Neuron (in vitro differentiated cells): ENCODE results near the gene RPL13A.

ENCODE experiments used
- H2AFZ ChIP-seq: one replicate; pipeline ENCODE4 v1.6.1; 2013; ENCODE audit warnings: low read depth, mild to moderate bottlenecking, inconsistent platforms, low read length, moderate library complexity
- H3K27me3 ChIP-seq: one replicate; pipeline ENCODE4 v1.6.1; 2013; ENCODE audit warnings: low read length; ENCODE audit not compliant: insufficient read depth
- H3K36me3 ChIP-seq: one replicate; pipeline ENCODE4 v1.6.1; 2013; ENCODE audit warnings: low read length; ENCODE audit not compliant: insufficient read depth
- H3K4me1 ChIP-seq: one replicate; pipeline ENCODE4 v1.6.1; 2013; ENCODE audit warnings: low read length; ENCODE audit not compliant: insufficient read depth
- H3K4me3 ChIP-seq: 2 replicates; pipeline ENCODE4 v1.5.1; 2013; ENCODE audit warnings: mild to moderate bottlenecking, low read length, moderate library complexity
- H3K9me3 ChIP-seq: one replicate; pipeline ENCODE4 v1.6.1; 2013; ENCODE audit warnings: low read length

The RPL13A gene

GRCh38 chr19:49475995-49476880 lies 11.2 kb upstream of the RPL13A start:
- no peaks in the 10 kb centered on the region for H3K36me3 ChIP-seq
- H3K4me3 ChIP-seq, result no peak overlapping the region
- H3K4me1 ChIP-seq, result no peaks in the 10 kb centered on the region
- no peaks in the 10 kb centered on the region for H3K27me3 ChIP-seq
- H3K9me3 ChIP-seq, result no peaks in the 10 kb centered on the region
- H2AFZ ChIP-seq, result no peak overlapping the region

GRCh38 chr19:49479975-49480628 lies 7.3 kb upstream of the RPL13A start:
- H3K9me3 ChIP-seq, result no peaks in the 10 kb centered on the region
- H2AFZ ChIP-seq, result no peak overlapping the region
- no peaks in the 10 kb centered on the region for H3K36me3 ChIP-seq
- no peaks in the 10 kb centered on the region for H3K4me1 ChIP-seq
- no peak overlapping the region for H3K4me3 ChIP-seq
- H3K27me3 ChIP-seq, result no peaks in the 10 kb centered on the region

GRCh38 chr19:49481020-49481683 lies 6.3 kb upstream of the RPL13A start:
- H3K4me1 ChIP-seq, result no peaks in the 10 kb centered on the region
- H3K36me3 ChIP-seq, result no peaks in the 10 kb centered on the region
- H3K4me3 ChIP-seq, result no peak overlapping the region
- H2AFZ ChIP-seq, result no peak overlapping the region
- no peaks in the 10 kb centered on the region for H3K9me3 ChIP-seq
- no peaks in the 10 kb centered on the region for H3K27me3 ChIP-seq

GRCh38 chr19:49486232-49486631 lies 1.2 kb upstream of the RPL13A start:
- Histone ChIP-seq H3K4me1 (peaks cover 19% of the 10 kb centered on the region), H2AFZ (no peak overlapping the region), H3K9me3 (no peaks in the 10 kb centered on the region), H3K4me3 (no peak overlapping the region), H3K36me3 (peaks cover 22% of the 10 kb centered on the region), H3K27me3 (no peaks in the 10 kb centered on the region)

GRCh38 chr19:49486710-49487276 lies 615 bp upstream of the RPL13A start:
- Histone ChIP-seq H3K4me3 (no peak overlapping the region), H3K36me3 (peaks cover 27% of the 10 kb centered on the region), H3K4me1 (peaks cover 19% of the 10 kb centered on the region), H3K9me3 (no peaks in the 10 kb centered on the region), H2AFZ (no peak overlapping the region), H3K27me3 (no peaks in the 10 kb centered on the region)

- no peaks in the 10 kb centered on the region for H3K9me3 ChIP-seq
- H3K4me1 ChIP-seq, result peaks cover 19% of the 10 kb centered on the region
- H3K27me3 ChIP-seq, result no peaks in the 10 kb centered on the region
- peaks cover 40% of the 10 kb centered on the region for H3K36me3 ChIP-seq
- peak overlapping the region; percentile 92 for H3K4me3 ChIP-seq
- H2AFZ ChIP-seq, result no peak overlapping the region
These were observed 846 bp downstream of the RPL13A start for GRCh38 chr19:49488046-49488862.

GRCh38 chr19:49488863-49489537 lies 1.6 kb downstream of the RPL13A start:
- Histone ChIP-seq H3K9me3 (no peaks in the 10 kb centered on the region), H3K4me3 (peak overlapping the region; percentile 92), H2AFZ (no peak overlapping the region), H3K36me3 (peaks cover 40% of the 10 kb centered on the region), H3K27me3 (no peaks in the 10 kb centered on the region), H3K4me1 (peaks cover 19% of the 10 kb centered on the region)

GRCh38 chr19:49489601-49490167 lies 2.3 kb downstream of the RPL13A start:
- no peak overlapping the region for H2AFZ ChIP-seq
- peaks cover 19% of the 10 kb centered on the region for H3K4me1 ChIP-seq
- peaks cover 40% of the 10 kb centered on the region for H3K36me3 ChIP-seq
- H3K9me3 ChIP-seq, result no peaks in the 10 kb centered on the region
- no peaks in the 10 kb centered on the region for H3K27me3 ChIP-seq
- H3K4me3 ChIP-seq, result peak overlapping the region; percentile 92

GRCh38 chr19:49490287-49491029 lies 3.0 kb downstream of the RPL13A start:
- Histone ChIP-seq H3K4me3 (no peak overlapping the region), H3K36me3 (peaks cover 40% of the 10 kb centered on the region), H3K27me3 (no peaks in the 10 kb centered on the region), H3K9me3 (no peaks in the 10 kb centered on the region), H2AFZ (no peak overlapping the region), H3K4me1 (peaks cover 19% of the 10 kb centered on the region)

GRCh38 chr19:49491030-49491803 lies 3.8 kb downstream of the RPL13A start:
- Histone ChIP-seq H3K4me3 (no peak overlapping the region), H2AFZ (no peak overlapping the region), H3K9me3 (no peaks in the 10 kb centered on the region), H3K36me3 (peaks cover 40% of the 10 kb centered on the region), H3K27me3 (no peaks in the 10 kb centered on the region), H3K4me1 (peaks cover 19% of the 10 kb centered on the region)
